ENCODE data around the gene APH1B.

Gene APH1B

GRCh38 chr15:63354821-63355650 lies 77.6 kb downstream of the APH1B start:
- no peak for DNase-seq (ENCODE audit: low read depth)

- DNase-seq (ENCODE audit: low read depth): no peak
These were observed 79.7 kb downstream of the APH1B start for GRCh38 chr15:63357061-63357460.

- no peak for DNase-seq (ENCODE audit: low read depth)
These were observed 80.3 kb downstream of the APH1B start for GRCh38 chr15:63357731-63358130.

GRCh38 chr15:63358241-63359029 lies 81.0 kb downstream of the APH1B start:
- no peak for DNase-seq (ENCODE audit: low read depth)

Data from fibroblast of the conjunctiva (primary cell).